Measurements from ENCODE around the gene AP3B1.
"Not testable (repeated sequence)": the region's sequence is repeated elsewhere in the genome, so short reads cannot be mapped to it uniquely, and the experiment has no call there.

The AP3B1 gene

DNA sequence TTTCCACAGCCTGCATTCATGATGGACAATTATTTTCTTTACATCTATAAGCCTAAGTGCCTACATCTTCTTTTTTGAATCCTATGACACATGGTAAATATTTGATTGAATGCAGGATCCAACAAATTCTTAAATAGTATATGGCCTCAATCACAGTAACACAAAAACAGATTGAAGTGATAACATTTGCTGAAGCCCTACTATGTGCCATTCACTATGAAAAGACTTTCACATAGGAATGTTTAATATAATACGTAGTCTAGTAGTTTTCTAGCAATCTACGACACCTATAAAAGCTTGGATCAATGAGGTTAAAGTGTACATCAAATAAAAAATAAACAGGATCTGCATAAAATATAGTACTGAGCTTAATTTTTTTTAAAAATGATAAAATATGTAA is 231.0 kb downstream of the AP3B1 start:
- no peak for DNase-seq

DNA sequence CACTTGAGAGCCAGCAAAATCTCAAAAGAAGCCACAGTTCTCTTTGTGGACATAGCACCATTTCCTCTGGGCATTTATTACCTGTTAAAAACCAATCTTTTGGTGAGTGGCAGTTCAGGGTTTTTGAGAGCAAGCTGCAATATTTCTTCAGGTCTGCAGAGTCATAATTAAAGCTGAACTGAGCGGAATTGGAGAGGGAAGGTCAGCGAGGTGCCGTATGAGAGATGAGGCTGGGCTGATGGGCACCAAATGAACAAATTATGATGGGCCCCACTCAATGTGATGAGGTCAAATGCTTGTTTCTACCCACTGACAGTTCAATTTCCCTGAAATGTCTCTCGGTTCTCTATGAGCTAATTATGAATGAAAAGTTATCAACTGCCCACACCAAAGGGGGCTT is 231.9 kb downstream of the AP3B1 start:
- no peak for DNase-seq

- no peak for DNase-seq
Observed at GRCh38 chr5:78060421-78060820, 234.1 kb downstream of the AP3B1 start.

GRCh38 chr5:78058625-78059024 is 235.9 kb downstream of the AP3B1 start:
- DNase-seq = no peak

DNA sequence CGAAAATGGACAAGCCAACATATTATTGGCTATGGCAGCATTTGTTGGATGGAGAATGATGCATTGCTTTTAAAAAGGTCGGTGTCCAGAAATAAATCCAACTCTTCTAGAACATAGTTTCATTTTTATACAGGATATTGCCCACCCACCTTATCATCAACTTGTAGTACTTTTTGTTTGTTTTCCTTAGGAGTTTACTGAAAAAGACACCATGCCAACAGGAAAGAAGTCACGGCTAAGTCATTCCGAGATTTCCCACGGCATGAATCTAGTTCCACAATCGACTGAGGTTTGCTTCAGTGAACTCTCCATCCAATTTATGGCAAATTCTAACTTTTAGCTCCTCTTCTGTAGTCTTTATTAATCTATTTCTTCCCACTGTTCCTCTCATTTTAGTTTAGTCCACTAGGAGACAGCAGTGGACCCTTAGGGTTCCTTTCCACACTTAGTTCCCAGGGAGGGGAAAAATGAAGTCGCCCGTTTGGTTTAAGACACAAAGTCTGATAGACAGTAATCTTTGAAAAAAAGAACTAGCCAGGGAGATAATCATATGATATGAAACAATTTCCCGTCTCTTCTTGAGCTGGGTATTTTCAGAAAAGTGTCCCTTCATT is 237.5 kb downstream of the AP3B1 start:
- DNase-seq = no peak

- DNase-seq = no peak
Observed at GRCh38 chr5:78056053-78056452, 238.4 kb downstream of the AP3B1 start.

GRCh38 chr5:78050888-78051287 is 243.6 kb downstream of the AP3B1 start:
- DNase-seq = no peak

DNA sequence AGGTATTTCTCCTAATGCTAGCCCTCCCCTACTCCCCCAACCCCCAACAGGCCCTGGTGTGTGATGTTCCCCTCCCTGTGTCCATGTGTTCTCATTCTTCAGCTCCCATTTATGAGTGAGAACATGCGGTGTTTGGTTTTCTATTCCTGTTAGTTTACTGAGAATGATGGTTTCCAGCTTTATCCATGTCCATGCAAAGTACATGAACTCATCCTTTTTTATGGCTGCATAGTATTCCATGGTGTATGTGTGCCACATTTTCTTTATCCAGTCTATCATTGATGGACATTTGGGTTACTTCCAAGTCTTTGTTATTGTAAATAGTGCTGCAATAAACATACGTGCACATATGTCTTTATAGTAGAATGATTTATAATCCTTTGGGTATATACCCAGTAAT is 247.7 kb downstream of the AP3B1 start:
- DNase-seq = not testable (repeated sequence)

DNA sequence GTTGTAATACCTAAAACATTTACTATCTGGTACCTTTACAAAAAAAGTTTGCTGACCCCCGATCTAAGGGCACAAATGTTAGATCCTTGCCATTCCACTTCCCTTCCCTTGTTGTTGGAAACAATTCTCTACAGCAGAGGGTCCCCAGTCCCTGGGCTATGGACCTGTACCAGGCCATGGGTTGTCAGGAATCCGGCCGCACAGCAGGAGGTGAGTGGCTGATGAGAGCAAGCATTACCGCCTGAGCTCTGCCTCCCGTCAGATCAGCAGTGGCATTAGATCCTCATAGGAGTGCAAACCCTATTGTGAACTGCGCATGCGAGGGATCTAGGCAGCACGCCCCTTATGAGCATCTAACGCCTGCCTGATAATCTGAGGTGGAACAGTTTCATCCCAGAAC is 248.5 kb downstream of the AP3B1 start:
- no peak for DNase-seq

DNA sequence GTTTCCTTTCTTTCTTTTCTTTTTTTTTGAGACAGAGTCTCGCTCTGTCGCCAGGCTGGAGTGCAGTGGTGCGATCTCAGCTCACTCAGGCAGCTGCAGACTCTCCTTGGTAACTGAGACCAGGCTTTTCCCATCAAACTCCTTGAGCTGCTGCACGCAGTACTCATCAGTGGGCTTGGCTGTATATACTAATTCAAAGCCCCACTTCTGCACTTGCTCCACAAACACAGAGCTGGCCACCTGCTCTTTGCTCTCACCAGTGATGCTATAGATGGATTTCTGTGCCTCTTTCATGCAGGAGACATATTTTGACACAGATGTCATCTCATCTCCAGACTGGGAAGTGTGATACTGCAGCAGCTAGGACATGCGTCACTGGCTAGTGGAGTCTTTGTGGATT is 252.7 kb downstream of the AP3B1 start:
- no peak for DNase-seq

GRCh38 chr5:78025540-78025939 is 269.0 kb downstream of the AP3B1 start:
- DNase-seq = no peak

GRCh38 chr5:78019744-78020143 is 274.8 kb downstream of the AP3B1 start:
- no peak for DNase-seq

- no peak for DNase-seq
Observed at GRCh38 chr5:78016863-78017529, 277.5 kb downstream of the AP3B1 start.

- DNase-seq = no peak
Observed at GRCh38 chr5:78009937-78010527, 284.5 kb downstream of the AP3B1 start.

DNA sequence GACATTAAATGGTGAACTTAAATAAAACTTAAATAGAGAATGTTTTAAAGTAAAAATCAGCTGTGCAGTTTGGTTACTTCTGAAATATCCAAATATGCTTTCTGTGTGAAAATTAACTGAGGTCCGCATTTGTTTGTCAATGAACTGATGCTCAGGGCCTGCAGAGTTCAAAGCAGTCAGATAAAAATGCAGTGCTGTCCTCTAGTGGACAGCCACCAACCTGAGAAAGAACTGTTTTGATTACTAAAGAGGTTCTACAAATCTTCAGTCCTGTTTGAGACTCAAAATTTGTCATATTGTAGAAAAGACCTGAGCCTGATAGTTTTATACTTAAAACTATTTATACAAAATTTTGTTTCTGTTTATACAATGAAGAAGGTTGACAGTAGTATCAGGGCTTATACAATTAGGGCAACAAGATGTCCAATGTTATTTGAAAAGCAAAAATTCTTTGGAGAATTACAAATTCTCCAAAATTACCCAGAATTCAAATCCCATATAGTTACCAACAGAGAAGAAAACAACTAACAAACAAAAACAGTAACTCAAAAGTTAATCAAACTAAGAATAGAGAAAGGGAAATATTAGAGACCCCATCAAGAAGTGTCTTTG is 286.0 kb downstream of the AP3B1 start:
- no peak for DNase-seq

- DNase-seq = no peak
Observed at GRCh38 chr5:78007233-78007632, 287.3 kb downstream of the AP3B1 start.

GRCh38 chr5:78006449-78006848 is 288.0 kb downstream of the AP3B1 start:
- no peak for DNase-seq

- no peak for DNase-seq
Observed at GRCh38 chr5:78005021-78005785, 289.3 kb downstream of the AP3B1 start.

DNA sequence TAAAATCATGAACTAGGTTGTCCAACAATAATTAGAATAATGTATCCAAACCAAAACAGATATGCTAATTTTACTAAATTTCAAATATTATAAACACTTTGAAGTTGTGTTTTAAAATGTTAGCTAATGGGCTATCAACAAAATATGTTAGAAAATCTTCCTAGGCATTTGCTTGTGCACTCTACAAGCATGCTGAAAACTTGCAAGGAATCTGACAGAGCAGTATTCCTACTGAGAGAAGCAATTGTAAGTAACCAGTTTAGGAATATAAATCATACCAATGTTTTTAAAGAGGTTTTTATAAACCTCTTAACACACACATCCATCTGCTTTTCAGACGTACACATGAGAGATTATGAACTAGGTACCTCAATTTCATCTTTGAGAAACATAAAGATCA is 289.9 kb downstream of the AP3B1 start:
- DNase-seq = no peak

DNA sequence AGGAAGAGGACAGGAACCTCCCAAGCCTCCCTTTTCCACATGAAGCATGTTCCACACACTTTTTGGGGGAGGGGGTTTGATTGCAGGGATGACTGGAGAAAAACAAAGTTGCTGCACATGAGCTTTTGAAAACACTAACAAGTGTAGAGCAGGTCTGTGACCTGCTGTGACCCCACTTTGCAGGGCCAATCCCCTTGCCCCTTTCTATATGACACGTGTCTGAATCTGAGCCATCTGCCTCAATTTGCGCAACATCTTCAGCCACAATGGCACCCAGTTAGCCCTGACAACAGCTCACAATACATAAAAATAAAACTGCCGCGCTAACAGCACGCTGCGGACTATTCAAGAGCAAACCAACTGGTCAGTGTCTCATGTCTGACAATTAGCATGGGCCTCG is 290.6 kb downstream of the AP3B1 start:
- DNase-seq = no peak

DNA sequence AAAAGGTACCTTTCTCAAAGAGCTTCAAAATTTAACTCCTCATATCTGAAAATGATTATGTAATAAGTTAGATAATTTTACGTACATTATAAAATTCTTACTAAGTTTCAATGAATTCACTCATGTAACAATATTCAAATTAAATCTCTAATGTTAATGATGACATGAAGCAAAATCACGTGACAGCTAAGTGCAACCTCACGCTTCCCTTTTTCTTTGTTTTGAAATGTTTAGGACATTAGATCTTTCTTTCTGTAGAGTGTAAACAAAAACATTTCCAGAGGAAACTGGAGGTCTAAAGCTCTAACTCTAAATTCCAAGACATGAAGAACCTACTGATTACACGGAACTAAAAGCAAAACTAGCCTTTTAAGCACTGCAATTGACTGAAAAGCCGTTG is 291.0 kb downstream of the AP3B1 start:
- DNase-seq = no peak

DNA sequence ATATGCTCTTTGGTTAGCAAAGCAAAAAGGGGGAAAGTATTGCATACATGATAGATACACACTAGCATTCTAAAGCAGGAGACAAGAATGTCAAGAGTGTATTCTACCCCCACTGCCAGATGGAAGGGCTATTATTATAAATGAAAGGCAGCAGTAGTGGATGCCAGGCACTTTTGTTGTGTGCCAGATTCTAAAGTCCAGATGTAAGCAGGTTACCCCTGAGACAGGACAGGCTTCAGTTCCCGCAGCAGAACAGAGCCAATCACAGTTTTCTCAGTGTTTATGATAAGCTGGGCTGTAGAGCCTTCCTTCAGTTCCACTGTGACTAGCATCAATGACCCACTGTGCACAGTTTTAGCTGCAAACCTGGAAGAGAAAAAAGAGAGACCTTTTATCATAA is 291.8 kb downstream of the AP3B1 start:
- DNase-seq = no peak

DNA sequence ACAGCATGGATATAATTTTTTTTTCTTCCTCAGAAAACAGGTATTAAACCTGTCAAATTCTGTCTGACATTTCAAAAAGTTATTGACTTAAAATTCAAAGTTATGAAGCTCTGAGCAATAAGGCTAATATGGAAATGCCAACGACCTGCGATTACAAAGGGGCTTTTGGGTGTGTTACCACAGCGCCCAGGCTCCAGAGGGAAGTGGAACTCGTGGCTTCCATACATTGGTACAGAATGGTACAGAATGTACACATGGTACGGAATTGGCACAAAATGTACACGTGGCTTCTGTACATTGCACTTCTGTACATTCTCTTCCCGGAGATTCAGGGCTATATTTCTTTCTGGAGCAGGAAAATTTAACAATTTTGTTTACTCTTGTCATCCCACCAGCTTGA is 293.3 kb downstream of the AP3B1 start:
- no peak for DNase-seq

All from activated CD4-positive, alpha-beta T cell treated with anti-CD3 and anti-CD28 coated beads, Interleukin-2, amount 50 U/mL, for 48 hours (primary cell).